AG10803 (cell line): ENCODE data around the gene ABCD4.
A peak's percentile ranks its signal among the peaks of the same experiment; 100 is the strongest.

ENCODE experiments used
- DNase-seq: peaks from one replicate; pipeline ENCODE4 v3.0.0; 2010; ENCODE audit warnings: low read depth
- H3K4me3 ChIP-seq: 2 replicates; pipeline ENCODE4 v1.5.1; 2011; ENCODE audit warnings: mild to moderate bottlenecking, low read length, control low read depth
- CTCF ChIP-seq: conservative IDR thresholded peaks from 2 replicates; pipeline ENCODE4 v1.5.1; 2011; ENCODE audit warnings: mild to moderate bottlenecking, low read length, control low read depth, inconsistent platforms

The ABCD4 gene

GRCh38 chr14:74301594-74302151 is 1.1 kb downstream of the ABCD4 start:
- no peak for DNase-seq
- H3K4me3 ChIP-seq = peak overlapping the region; percentile 86
- no peak for TF ChIP-seq CTCF

GRCh38 chr14:74299061-74299545 is 3.6 kb downstream of the ABCD4 start:
- H3K4me3 ChIP-seq = no peak overlapping the region
- no peak for TF ChIP-seq CTCF
- peak; percentile 58 for DNase-seq

GRCh38 chr14:74297986-74298385 is 4.7 kb downstream of the ABCD4 start:
- no peak overlapping the region for H3K4me3 ChIP-seq
- no peak for DNase-seq
- TF ChIP-seq CTCF = no peak

GRCh38 chr14:74296037-74296467 is 6.7 kb downstream of the ABCD4 start:
- TF ChIP-seq CTCF = no peak
- no peak for DNase-seq
- no peak overlapping the region for H3K4me3 ChIP-seq

- no peak for TF ChIP-seq CTCF
- no peak overlapping the region for H3K4me3 ChIP-seq
Observed at GRCh38 chr14:74293606-74294005, 9.1 kb downstream of the ABCD4 start.

GRCh38 chr14:74292061-74292460 is 10.7 kb downstream of the ABCD4 start:
- no peak overlapping the region for H3K4me3 ChIP-seq
- no peak for TF ChIP-seq CTCF
- no peak for DNase-seq

More at GRCh38 chr14:74293606-74294005, 9.1 kb downstream of the ABCD4 start:
- no peak for DNase-seq

- no peak overlapping the region for H3K4me3 ChIP-seq
- peak; percentile 53 for TF ChIP-seq CTCF
- DNase-seq = no peak
Observed at GRCh38 chr14:74290415-74290814, 12.3 kb downstream of the ABCD4 start.
